ENCODE data around the gene CYSTM1. TPM values are rescaled to one million over a fixed set of nuclear protein-coding genes. Genes with fewer than 3 reads are reported as not detected.

Gene CYSTM1
- total and polyA plus RNA-seq, 5 donors from 2014 or later, result 7.1 to 26.4 (median 13.0) TPM

Other genes with a start within 250 kb of the CYSTM1 start
- gene NRG2, start 131.9 kb upstream of the CYSTM1 start, total RNA-seq, result not detected
- gene NRG2, start 131.9 kb upstream of the CYSTM1 start, polyA plus RNA-seq, result not detected
- gene PURA, start 61.1 kb upstream of the CYSTM1 start, total RNA-seq, result 7.7 TPM
- 1 to 10 TPM; 2.3 to 4.1 (median 3.6) TPM for gene PURA, start 61.1 kb upstream of the CYSTM1 start, polyA plus RNA-seq
- 2.3 TPM for gene IGIP, start 49.3 kb upstream of the CYSTM1 start, total RNA-seq
- gene IGIP, start 49.3 kb upstream of the CYSTM1 start, polyA plus RNA-seq, result under 1 TPM in 3 of 4 donors, not detected in 1; 0.06 to 0.33 (median 0.28) TPM
- 34.3 TPM for gene PFDN1, start 127.9 kb downstream of the CYSTM1 start, total RNA-seq
- 100 to 1,000 TPM; 107 to 152 (median 120) TPM for gene PFDN1, start 127.9 kb downstream of the CYSTM1 start, polyA plus RNA-seq
- 0.47 TPM for gene HBEGF, start 171.4 kb downstream of the CYSTM1 start, total RNA-seq
- gene HBEGF, start 171.4 kb downstream of the CYSTM1 start, polyA plus RNA-seq, result not detected
- gene SLC4A9, start 185.0 kb downstream of the CYSTM1 start, total RNA-seq, result not detected
- gene SLC4A9, start 185.0 kb downstream of the CYSTM1 start, polyA plus RNA-seq, result not detected
- 227 TPM for gene ANKHD1, start 226.6 kb downstream of the CYSTM1 start, total RNA-seq
- gene ANKHD1, start 226.6 kb downstream of the CYSTM1 start, polyA plus RNA-seq, result 10 to 100 TPM; 58.2 to 78.2 (median 64.6) TPM

Measured in CD4-positive, CD25-positive, alpha-beta regulatory T cell (primary cell).